Common myeloid progenitor, CD34-positive (primary cell): ENCODE results near the gene NOC3L.

ENCODE experiments used
- CTCF ChIA-PET: fragments of 350-600 bp; sonication (Branson Sonifier 250); formaldehyde crosslinking; loops from one replicate; lab custom pipeline; 2021; ENCODE audit warnings: antibody characterized with exemption; lab: Charles Lee
- POLR2A ChIA-PET: fragments of 350-600 bp; sonication (Branson Sonifier 250); formaldehyde crosslinking; loops from one replicate; lab custom pipeline; 2021; ENCODE audit warnings: antibody characterized with exemption; lab: Charles Lee
- DNase-seq, 3 donors: peaks; one replicate each; pipeline versions ENCODE4 v3.0.0 to v3.0.0-alpha.2; 2013
- H3K27ac ChIP-seq, 2 experiments: 1 replicate in 1 of 2; 2 replicates in 1 of 2; pipeline ENCODE4 v1.7.0; 2013; ENCODE audit warnings: inconsistent platforms in 2 of 2, low read length in 2 of 2, mild to moderate bottlenecking in 2 of 2, low read depth in 1 of 2, moderate library complexity in 1 of 2; ENCODE audit not compliant: severe bottlenecking in 2 of 2, insufficient read depth in 1 of 2, poor library complexity in 1 of 2
- H3K27me3 ChIP-seq, 5 experiments: replicated peaks in 2 of 5; 1 replicate in 3 of 5; 2 replicates in 2 of 5; pipeline versions ENCODE4 v1.6.1 to v1.7.0; 2013; ENCODE audit warnings: low read length in 4 of 5, mild to moderate bottlenecking in 2 of 5, moderate library complexity in 2 of 5, inconsistent platforms in 1 of 5; ENCODE audit not compliant: insufficient read depth in 5 of 5, control insufficient read depth in 4 of 5
- H3K36me3 ChIP-seq, 4 experiments: 1 replicate in 2 of 4; 2 replicates in 2 of 4; pipeline versions ENCODE4 v1.6.1 to v1.7.0; 2013; ENCODE audit warnings: low read length in 3 of 4, control low read depth in 1 of 4, mild to moderate bottlenecking in 1 of 4; ENCODE audit not compliant: control insufficient read depth in 4 of 4, insufficient read depth in 4 of 4
- H3K4me1 ChIP-seq, 4 experiments: 1 replicate in 3 of 4; 2 replicates in 1 of 4; pipeline versions ENCODE4 v1.6.1 to v1.7.1; 2013; ENCODE audit warnings: low read length in 3 of 4, mild to moderate bottlenecking in 3 of 4, control low read depth in 1 of 4, inconsistent platforms in 1 of 4, moderate library complexity in 1 of 4; ENCODE audit not compliant: control insufficient read depth in 4 of 4, insufficient read depth in 4 of 4; ENCODE audit errors: control extremely low read depth in 1 of 4
- H3K4me3 ChIP-seq, 7 experiments: 1 replicate in 4 of 7; 2 replicates in 3 of 7; pipeline versions ENCODE4 v1.5.1 to v1.7.0; 2013; ENCODE audit warnings: mild to moderate bottlenecking in 7 of 7, low read length in 6 of 7, moderate library complexity in 6 of 7, inconsistent platforms in 2 of 7, low read depth in 2 of 7, control low read depth in 1 of 7; ENCODE audit not compliant: insufficient read depth in 4 of 7, control insufficient read depth in 1 of 7; ENCODE audit errors: extremely low read depth in 1 of 7
- H3K9me3 ChIP-seq, 5 experiments: 1 replicate in 4 of 5; 2 replicates in 1 of 5; pipeline versions ENCODE4 v1.6.1 to v1.7.1; 2013; ENCODE audit warnings: low read length in 4 of 5, mild to moderate bottlenecking in 2 of 5, inconsistent platforms in 1 of 5, low read depth in 1 of 5, moderate library complexity in 1 of 5; ENCODE audit not compliant: control insufficient read depth in 4 of 5, insufficient read depth in 2 of 5; ENCODE audit errors: control extremely low read depth in 1 of 5
- whole genome bisulfite sequencing: methylation state at CpG from one replicate; pipeline ENCODE4 v1.1.5; 2013; ENCODE audit not compliant: insufficient coverage; 5-methylcytosine and 5-hydroxymethylcytosine counted together

Gene NOC3L

GRCh38 chr10:94308866-94309265, 53.9 kb downstream of the NOC3L start:
- no peaks in the 10 kb centered on the region for H3K9me3 ChIP-seq
- ChIA-PET POLR2A (no interaction called here), CTCF (interaction anchor here (1.1 to 1.5 kb wide), 3 partner anchors 11 to 27 kb away, joined by 3 to 4 read pairs (median 3); no protein-coding TSS in a partner anchor)
- WGBS: 88% methylated on average over 2 of the region's 3 CpGs
- H3K27ac ChIP-seq: no peak overlapping the region
- peaks cover 47 to 98% (median 51%) of the 10 kb centered on the region in 5 experiments for H3K27me3 ChIP-seq
- no peaks in the 10 kb centered on the region for H3K36me3 ChIP-seq
- no peak overlapping the region for H3K4me3 ChIP-seq
- no peak for DNase-seq
- peaks cover 0 to 1% (median 0%) of the 10 kb centered on the region in 4 experiments for H3K4me1 ChIP-seq

- ChIA-PET POLR2A (no interaction called here), CTCF (interaction anchor here (0.6 to 1.5 kb wide), 3 partner anchors 13 to 135 kb away, joined by 3 to 4 read pairs (median 3); no protein-coding TSS in a partner anchor)
- peak in 1 of 3 donors; percentile 13 for DNase-seq
- H3K36me3 ChIP-seq: no peaks in the 10 kb centered on the region
- H3K9me3 ChIP-seq: no peaks in the 10 kb centered on the region
- 7% methylated on average over 5 of the region's 5 CpGs for WGBS
- H3K4me1 ChIP-seq: peaks cover 0 to 1% (median 0%) of the 10 kb centered on the region in 4 experiments
- H3K27ac ChIP-seq: no peak overlapping the region
- H3K4me3 ChIP-seq: no peak overlapping the region
- peaks cover 46 to 95% (median 55%) of the 10 kb centered on the region in 5 experiments for H3K27me3 ChIP-seq
Measured at GRCh38 chr10:94307046-94307615, 55.6 kb downstream of the NOC3L start.

GRCh38 chr10:94303929-94304328, 58.8 kb downstream of the NOC3L start:
- CTCF ChIA-PET: interaction anchor here (1.4 kb wide), 1 partner anchor 16 kb away, joined by 6 read pairs; no protein-coding TSS in a partner anchor
- H3K9me3 ChIP-seq: no peaks in the 10 kb centered on the region
- WGBS: no CpG with 5 or more reads among the region's 1 CpG

GRCh38 chr10:94300042-94300441, 62.7 kb downstream of the NOC3L start:
- ChIA-PET CTCF (interaction anchor here (1.0 to 2.0 kb wide), 2 partner anchors 11 to 20 kb away, joined by 3 to 8 read pairs; no protein-coding TSS in a partner anchor), POLR2A (no interaction called here)
- Histone ChIP-seq H3K27me3 (peaks cover 25 to 83% (median 39%) of the 10 kb centered on the region in 5 experiments), H3K9me3 (no peaks in the 10 kb centered on the region), H3K27ac (no peak overlapping the region), H3K4me3 (no peak overlapping the region), H3K4me1 (peaks cover 4 to 13% (median 9%) of the 10 kb centered on the region in 4 experiments), H3K36me3 (no peaks in the 10 kb centered on the region)
- no peak for DNase-seq
- WGBS: 96% methylated on average over 3 of the region's 3 CpGs

More at GRCh38 chr10:94303929-94304328, 58.8 kb downstream of the NOC3L start:
- no peak overlapping the region for H3K4me3 ChIP-seq
- no peaks in the 10 kb centered on the region for H3K36me3 ChIP-seq
- POLR2A ChIA-PET: no interaction called here
- DNase-seq: no peak
- no peak overlapping the region for H3K27ac ChIP-seq
- H3K27me3 ChIP-seq: peaks cover 33 to 87% (median 42%) of the 10 kb centered on the region in 5 experiments
- peaks cover 3 to 8% (median 4%) of the 10 kb centered on the region in 4 experiments for H3K4me1 ChIP-seq

- ChIA-PET CTCF (interaction anchor here (0.8 to 2.0 kb wide), 3 partner anchors 10 to 22 kb away, joined by 3 to 8 read pairs (median 3); no protein-coding TSS in a partner anchor), POLR2A (no interaction called here)
- H3K27me3 ChIP-seq: peaks cover 21 to 82% (median 36%) of the 10 kb centered on the region in 5 experiments
- H3K4me1 ChIP-seq: peaks cover 4 to 13% (median 9%) of the 10 kb centered on the region in 4 experiments
- no CpG with 5 or more reads among the region's 3 CpGs for WGBS
- no peaks in the 10 kb centered on the region for H3K36me3 ChIP-seq
- H3K9me3 ChIP-seq: no peaks in the 10 kb centered on the region
- peak; percentile 91 to 96 (median 94) for DNase-seq
- H3K4me3 ChIP-seq: no peak overlapping the region
- no peak overlapping the region for H3K27ac ChIP-seq
Measured at GRCh38 chr10:94299417-94299816, 63.3 kb downstream of the NOC3L start.

- no peak for DNase-seq
- Histone ChIP-seq H3K4me1 (peaks cover 5 to 17% (median 12%) of the 10 kb centered on the region in 4 experiments), H3K27me3 (peaks cover 21 to 83% (median 40%) of the 10 kb centered on the region in 5 experiments), H3K36me3 (no peaks in the 10 kb centered on the region), H3K27ac (no peak overlapping the region), H3K9me3 (no peaks in the 10 kb centered on the region), H3K4me3 (no peak overlapping the region)
- CTCF ChIA-PET: no interaction called here
- WGBS: no CpG with 5 or more reads among the region's 5 CpGs
- POLR2A ChIA-PET: no interaction called here
Measured at GRCh38 chr10:94294168-94294567, 68.6 kb downstream of the NOC3L start.

- WGBS: no CpG with 5 or more reads among the region's 1 CpG
Measured at GRCh38 chr10:94293354-94293753, 69.4 kb downstream of the NOC3L start.

More at GRCh38 chr10:94293354-94293753, 69.4 kb downstream of the NOC3L start:
- Histone ChIP-seq H3K4me3 (no peak overlapping the region), H3K4me1 (peaks cover 0 to 10% (median 7%) of the 10 kb centered on the region in 4 experiments), H3K36me3 (no peaks in the 10 kb centered on the region), H3K27ac (no peak overlapping the region), H3K9me3 (no peaks in the 10 kb centered on the region), H3K27me3 (peaks cover 23 to 87% (median 39%) of the 10 kb centered on the region in 5 experiments)
- ChIA-PET CTCF (no interaction called here), POLR2A (no interaction called here)
- DNase-seq: no peak
